SK-N-SH (cell line): ENCODE results near the gene LARP6. TPM values are rescaled to one million over a fixed set of nuclear protein-coding genes. Genes with fewer than 3 reads are reported as not detected.
A peak's percentile ranks its signal among the peaks of the same experiment; 100 is the strongest.

ENCODE experiments used
- CTCF ChIA-PET: fragments of 300-600, 350-600 bp; formaldehyde crosslinking; extraction: SDS; loops from one replicate; lab custom pipeline; 2021; lab: Yijun Ruan, JAX
- POLR2A ChIA-PET: fragments of 350-600 bp; sonication (Branson Sonifier 250); formaldehyde crosslinking; extraction: SDS; loops from one replicate; lab custom pipeline; 2020; ENCODE audit warnings: antibody characterized with exemption, inconsistent platforms; lab: Yijun Ruan, JAX
- DNase-seq: peaks from one replicate; pipeline ENCODE4 v3.0.0; 2012
- H2AFZ ChIP-seq: fragments of 200-600 bp; sonication (generic); 2 replicates; pipeline ENCODE4 v1.8.1; 2016; ENCODE audit warnings: antibody characterized with exemption, mild to moderate bottlenecking, low read depth
- H3F3A ChIP-seq: fragments of 200-600 bp; sonication (generic); replicated peaks from 2 replicates; pipeline ENCODE3; 2016; ENCODE audit warnings: antibody characterized with exemption, mild to moderate bottlenecking; ENCODE audit not compliant: insufficient read depth
- H3K27ac ChIP-seq, 2 experiments: fragments of 200-500 bp in 1 of 2; fragments of 200-600 bp in 1 of 2; sonication (Bioruptor generic) in 1 of 2; sonication (generic), shearing (Covaris generic) in 1 of 2; 2 replicates each; pipeline versions ENCODE4 v1.5.1 to v1.6.1; 2014 to 2016; ENCODE audit warnings: low read depth in 2 of 2, inconsistent platforms in 1 of 2, low read length in 1 of 2, mild to moderate bottlenecking in 1 of 2, mixed read lengths in 1 of 2
- H3K27me3 ChIP-seq: fragments of 200-600 bp; sonication (generic), shearing (Covaris generic); 2 replicates; pipeline ENCODE4 v1.6.1; 2016; ENCODE audit warnings: mixed run types; ENCODE audit not compliant: insufficient read depth
- H3K36me3 ChIP-seq, 2 experiments: fragments of 200-500 bp in 1 of 2; fragments of 200-600 bp in 1 of 2; sonication (Bioruptor generic) in 1 of 2; sonication (generic) in 1 of 2; replicated peaks in 1 of 2; 2 replicates each; pipeline versions ENCODE3 to v1.5.1; 2014 to 2016; ENCODE audit warnings: low read length in 1 of 2, mild to moderate bottlenecking in 1 of 2; ENCODE audit not compliant: insufficient read depth in 2 of 2, control insufficient read depth in 1 of 2
- H3K4me1 ChIP-seq, 2 experiments: fragments of 200-500 bp in 1 of 2; fragments of 200-600 bp in 1 of 2; sonication (Bioruptor generic) in 1 of 2; sonication (generic), shearing (Covaris generic) in 1 of 2; 2 replicates each; pipeline versions ENCODE4 v1.5.1 to v1.6.1; 2014 to 2016; ENCODE audit warnings: low read depth in 1 of 2, low read length in 1 of 2, mixed run types in 1 of 2; ENCODE audit not compliant: insufficient read depth in 2 of 2, control insufficient read depth in 1 of 2
- H3K4me2 ChIP-seq: fragments of 200-600 bp; sonication (generic), shearing (Covaris generic); 2 replicates; pipeline ENCODE4 v1.6.1; 2017; ENCODE audit warnings: mixed run types
- H3K4me3 ChIP-seq, 2 experiments: fragments of 200-500 bp in 1 of 2; fragments of 200-600 bp in 1 of 2; sonication (Bioruptor generic) in 1 of 2; sonication (generic), shearing (Covaris generic) in 1 of 2; 2 replicates each; pipeline versions ENCODE4 v1.5.1 to v1.8.1; 2014 to 2016; ENCODE audit warnings: low read depth in 2 of 2, inconsistent platforms in 1 of 2, low read length in 1 of 2, mild to moderate bottlenecking in 1 of 2, mixed read lengths in 1 of 2, moderate library complexity in 1 of 2
- H3K79me2 ChIP-seq: fragments of 200-600 bp; sonication (generic); 2 replicates; pipeline ENCODE4 v1.8.1; 2017; ENCODE audit warnings: mild to moderate bottlenecking; ENCODE audit not compliant: insufficient read depth
- H3K9ac ChIP-seq: fragments of 200-600 bp; sonication (generic); 2 replicates; pipeline ENCODE4 v1.6.1; 2017; ENCODE audit warnings: mixed run types
- H3K9me2 ChIP-seq: fragments of 200-600 bp; sonication (generic); 2 replicates; pipeline ENCODE4 v1.6.1; 2017; ENCODE audit warnings: mixed run types
- H3K9me3 ChIP-seq: fragments of 200-600 bp; sonication (generic); 2 replicates; pipeline ENCODE4 v1.6.1; 2017; ENCODE audit warnings: mixed run types, mild to moderate bottlenecking, moderate library complexity
- H4K20me1 ChIP-seq: fragments of 200-600 bp; sonication (generic); 2 replicates; pipeline ENCODE4 v1.6.1; 2017; ENCODE audit warnings: mild to moderate bottlenecking, mixed run types; ENCODE audit not compliant: insufficient read depth
- CHD2 ChIP-seq: fragments of 150-350 bp; IDR thresholded peaks from 2 replicates; pipeline ENCODE4 v1.6.1; 2018; ENCODE audit warnings: low read length; ENCODE audit not compliant: partially characterized antibody
- ELF1 ChIP-seq: IDR thresholded peaks from 2 replicates; pipeline ENCODE4 v1.4.0; 2012
- EP300 ChIP-seq, 2 experiments: IDR thresholded peaks; 2 replicates each; pipeline versions ENCODE4 v1.4.0 to v1.6.1; 2012; ENCODE audit warnings: borderline replicate concordance in 1 of 2, low read depth in 1 of 2, low read length in 1 of 2
- FOXM1 ChIP-seq: IDR thresholded peaks from 2 replicates; pipeline ENCODE4 v1.4.0; 2012; ENCODE audit warnings: low read depth, mild to moderate bottlenecking
- GATA2 ChIP-seq: sonication (generic); formaldehyde crosslinking; IDR thresholded peaks from 2 replicates; pipeline ENCODE4 v1.5.0; 2020; ENCODE audit warnings: mild to moderate bottlenecking, missing genetic modification reagents
- JUND ChIP-seq: IDR thresholded peaks from 2 replicates; pipeline ENCODE4 v1.4.0; 2012
- MAX ChIP-seq: IDR thresholded peaks from 2 replicates; pipeline ENCODE4 v1.4.0; 2012; ENCODE audit warnings: low read depth
- MEF2A ChIP-seq: IDR thresholded peaks from 2 replicates; pipeline ENCODE4 v1.4.0; 2012; ENCODE audit warnings: low read depth, borderline replicate concordance
- MXI1 ChIP-seq: IDR thresholded peaks from 2 replicates; pipeline ENCODE4 v1.6.1; 2012; ENCODE audit warnings: mild to moderate bottlenecking, low read depth, low read length, improper control_type of control experiment
- NRF1 ChIP-seq: IDR thresholded peaks from 2 replicates; pipeline ENCODE4 v1.6.1; 2012; ENCODE audit warnings: low read depth, mild to moderate bottlenecking, low read length
- POLR2AphosphoS5 ChIP-seq: IDR thresholded peaks from 2 replicates; pipeline ENCODE4 v1.6.1; 2012; ENCODE audit warnings: low read depth, low read length
- RCOR1 ChIP-seq: fragments of 150-350 bp; IDR thresholded peaks from 2 replicates; pipeline ENCODE4 v1.6.1; 2017; ENCODE audit warnings: antibody characterized with exemption, low read length
- RXRA ChIP-seq: IDR thresholded peaks from 2 replicates; pipeline ENCODE4 v1.4.0; 2012; ENCODE audit warnings: low read depth, mild to moderate bottlenecking, borderline replicate concordance
- SMC3 ChIP-seq: IDR thresholded peaks from 2 replicates; pipeline ENCODE4 v1.6.1; 2012; ENCODE audit warnings: low read depth, low read length, improper control_type of control experiment
- TEAD4 ChIP-seq: IDR thresholded peaks from 2 replicates; pipeline ENCODE4 v1.4.0; 2012; ENCODE audit warnings: mild to moderate bottlenecking, borderline replicate concordance; ENCODE audit not compliant: insufficient read depth
- USF1 ChIP-seq: IDR thresholded peaks from 2 replicates; pipeline ENCODE4 v1.4.0; 2012; ENCODE audit warnings: low read depth, borderline replicate concordance
- YY1 ChIP-seq: IDR thresholded peaks from 2 replicates; pipeline ENCODE4 v1.4.0; 2012; ENCODE audit warnings: low read depth, mild to moderate bottlenecking
- WGBS: methylation state at CpG from one replicate; pipeline ENCODE4 v1.1.6; 2017; ENCODE audit warnings: low lambda C conversion rate; 5-methylcytosine and 5-hydroxymethylcytosine counted together
- polyA plus RNA-seq, 3 experiments: library from polyadenylated mRNA; depleted of rRNA; stranded (reverse); fragments of >200 nt; gene quantifications; 2 replicates each; pipeline ENCODE4 v1.2.3, GENCODE V29; 2012
- TF ChIP-seq, protein P1 (sequence below): fragments of 150-350 bp; IDR thresholded peaks from 2 replicates; pipeline ENCODE4 v1.6.1; 2016; ENCODE audit warnings: mild to moderate bottlenecking, low read depth, low read length
- TF ChIP-seq, protein P2 (sequence below): fragments of 200-600 bp; sonication (generic); IDR thresholded peaks from 2 replicates; pipeline ENCODE4 v1.6.1; 2017; ENCODE audit warnings: antibody characterized with exemption, mild to moderate bottlenecking, moderate library complexity
- TF ChIP-seq, protein P3 (sequence below): IDR thresholded peaks from 2 replicates; pipeline ENCODE4 v1.4.0; 2012; ENCODE audit warnings: low read depth, borderline replicate concordance

Gene LARP6
- polyA plus RNA-seq, 1 of the 3 experiments (the other 2 are of a cell fraction): 236 TPM

GRCh38 chr15:70789213-70789612 lies 64.7 kb downstream of the LARP6 start:
- H3K27ac ChIP-seq: peak overlapping the region in 1 of 2 experiments; percentile 69; a peak in 2 of 4 replicates
- H3K79me2 ChIP-seq: peaks cover 15% of the 10 kb centered on the region; the same call in 1 of the 2 replicates
- H3K36me3 ChIP-seq: no peaks in the 10 kb centered on the region
- H2AFZ ChIP-seq: no peak overlapping the region
- ChIA-PET POLR2A (no interaction called here), CTCF (interaction anchor here (0.6 to 1.0 kb wide), 2 partner anchors 23 to 67 kb away, joined by 3 read pairs; no protein-coding TSS in a partner anchor)
- H3K9me3 ChIP-seq: no peaks in the 10 kb centered on the region
- no peaks in the 10 kb centered on the region for H4K20me1 ChIP-seq
- no peak overlapping the region for H3K9ac ChIP-seq
- TF ChIP-seq, protein P1, sequence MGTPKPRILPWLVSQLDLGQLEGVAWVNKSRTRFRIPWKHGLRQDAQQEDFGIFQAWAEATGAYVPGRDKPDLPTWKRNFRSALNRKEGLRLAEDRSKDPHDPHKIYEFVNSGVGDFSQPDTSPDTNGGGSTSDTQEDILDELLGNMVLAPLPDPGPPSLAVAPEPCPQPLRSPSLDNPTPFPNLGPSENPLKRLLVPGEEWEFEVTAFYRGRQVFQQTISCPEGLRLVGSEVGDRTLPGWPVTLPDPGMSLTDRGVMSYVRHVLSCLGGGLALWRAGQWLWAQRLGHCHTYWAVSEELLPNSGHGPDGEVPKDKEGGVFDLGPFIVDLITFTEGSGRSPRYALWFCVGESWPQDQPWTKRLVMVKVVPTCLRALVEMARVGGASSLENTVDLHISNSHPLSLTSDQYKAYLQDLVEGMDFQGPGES: no peak
- no peak for TF ChIP-seq USF1
- no peak for TF ChIP-seq MAX
- TF ChIP-seq FOXM1: no peak
- TF ChIP-seq RCOR1: no peak
- TF ChIP-seq JUND: no peak
- no peak for TF ChIP-seq ELF1
- TF ChIP-seq, protein P2, sequence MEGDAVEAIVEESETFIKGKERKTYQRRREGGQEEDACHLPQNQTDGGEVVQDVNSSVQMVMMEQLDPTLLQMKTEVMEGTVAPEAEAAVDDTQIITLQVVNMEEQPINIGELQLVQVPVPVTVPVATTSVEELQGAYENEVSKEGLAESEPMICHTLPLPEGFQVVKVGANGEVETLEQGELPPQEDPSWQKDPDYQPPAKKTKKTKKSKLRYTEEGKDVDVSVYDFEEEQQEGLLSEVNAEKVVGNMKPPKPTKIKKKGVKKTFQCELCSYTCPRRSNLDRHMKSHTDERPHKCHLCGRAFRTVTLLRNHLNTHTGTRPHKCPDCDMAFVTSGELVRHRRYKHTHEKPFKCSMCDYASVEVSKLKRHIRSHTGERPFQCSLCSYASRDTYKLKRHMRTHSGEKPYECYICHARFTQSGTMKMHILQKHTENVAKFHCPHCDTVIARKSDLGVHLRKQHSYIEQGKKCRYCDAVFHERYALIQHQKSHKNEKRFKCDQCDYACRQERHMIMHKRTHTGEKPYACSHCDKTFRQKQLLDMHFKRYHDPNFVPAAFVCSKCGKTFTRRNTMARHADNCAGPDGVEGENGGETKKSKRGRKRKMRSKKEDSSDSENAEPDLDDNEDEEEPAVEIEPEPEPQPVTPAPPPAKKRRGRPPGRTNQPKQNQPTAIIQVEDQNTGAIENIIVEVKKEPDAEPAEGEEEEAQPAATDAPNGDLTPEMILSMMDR: no peak
- TF ChIP-seq EP300 (IDR thresholded peaks at IDR 0.05; ENCODE audit: borderline replicate concordance in 1 of 2, low read depth in 1 of 2, low read length in 1 of 2): no peak
- no peak for TF ChIP-seq MEF2A
- TF ChIP-seq GATA2 (CRISPR knock-in tag): no peak
- TF ChIP-seq YY1: no peak
- no peak for TF ChIP-seq POLR2AphosphoS5
- no peak for TF ChIP-seq MXI1
- TF ChIP-seq SMC3: no peak
- TF ChIP-seq NRF1: no peak
- TF ChIP-seq RXRA: no peak
- TF ChIP-seq TEAD4: no peak
- TF ChIP-seq, protein P3, sequence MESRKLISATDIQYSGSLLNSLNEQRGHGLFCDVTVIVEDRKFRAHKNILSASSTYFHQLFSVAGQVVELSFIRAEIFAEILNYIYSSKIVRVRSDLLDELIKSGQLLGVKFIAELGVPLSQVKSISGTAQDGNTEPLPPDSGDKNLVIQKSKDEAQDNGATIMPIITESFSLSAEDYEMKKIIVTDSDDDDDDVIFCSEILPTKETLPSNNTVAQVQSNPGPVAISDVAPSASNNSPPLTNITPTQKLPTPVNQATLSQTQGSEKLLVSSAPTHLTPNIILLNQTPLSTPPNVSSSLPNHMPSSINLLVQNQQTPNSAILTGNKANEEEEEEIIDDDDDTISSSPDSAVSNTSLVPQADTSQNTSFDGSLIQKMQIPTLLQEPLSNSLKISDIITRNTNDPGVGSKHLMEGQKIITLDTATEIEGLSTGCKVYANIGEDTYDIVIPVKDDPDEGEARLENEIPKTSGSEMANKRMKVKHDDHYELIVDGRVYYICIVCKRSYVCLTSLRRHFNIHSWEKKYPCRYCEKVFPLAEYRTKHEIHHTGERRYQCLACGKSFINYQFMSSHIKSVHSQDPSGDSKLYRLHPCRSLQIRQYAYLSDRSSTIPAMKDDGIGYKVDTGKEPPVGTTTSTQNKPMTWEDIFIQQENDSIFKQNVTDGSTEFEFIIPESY: no peak
- no peak for TF ChIP-seq CHD2
- H3K4me2 ChIP-seq: no peak overlapping the region
- H3F3A ChIP-seq: peaks cover 40% of the 10 kb centered on the region
- WGBS: 70% methylated on average over 3 of the region's 4 CpGs
- peaks cover 0 to 47% of the 10 kb centered on the region in 2 experiments; a peak in 3 of 4 replicates for H3K4me1 ChIP-seq
- H3K9me2 ChIP-seq: no peaks in the 10 kb centered on the region
- no peak overlapping the region for H3K4me3 ChIP-seq
- no peak for DNase-seq
- H3K27me3 ChIP-seq: no peaks in the 10 kb centered on the region
